Keratinocyte (primary cell): ENCODE results near the gene PTK6.

Experiments
- EZH2 ChIP-seq: IDR thresholded peaks from one replicate; pipeline ENCODE4 v1.6.1; 2012; ENCODE audit warnings: inconsistent platforms, mild to moderate bottlenecking, low read length, moderate library complexity
- TF ChIP-seq, protein P1 (sequence below), 3 experiments: IDR thresholded peaks in 1 of 3; conservative IDR thresholded peaks in 1 of 3; optimal IDR thresholded peaks in 1 of 3; 2 replicates in 2 of 3; 3 replicates in 1 of 3; pipeline versions ENCODE3 to v1.5.1; 2011; ENCODE audit warnings: low read length in 3 of 3, mild to moderate bottlenecking in 3 of 3, moderate library complexity in 2 of 3, control low read depth in 1 of 3, inconsistent platforms in 1 of 3; ENCODE audit not compliant: insufficient read depth in 2 of 3; ENCODE audit errors: extremely low read depth in 1 of 3

DNA sequence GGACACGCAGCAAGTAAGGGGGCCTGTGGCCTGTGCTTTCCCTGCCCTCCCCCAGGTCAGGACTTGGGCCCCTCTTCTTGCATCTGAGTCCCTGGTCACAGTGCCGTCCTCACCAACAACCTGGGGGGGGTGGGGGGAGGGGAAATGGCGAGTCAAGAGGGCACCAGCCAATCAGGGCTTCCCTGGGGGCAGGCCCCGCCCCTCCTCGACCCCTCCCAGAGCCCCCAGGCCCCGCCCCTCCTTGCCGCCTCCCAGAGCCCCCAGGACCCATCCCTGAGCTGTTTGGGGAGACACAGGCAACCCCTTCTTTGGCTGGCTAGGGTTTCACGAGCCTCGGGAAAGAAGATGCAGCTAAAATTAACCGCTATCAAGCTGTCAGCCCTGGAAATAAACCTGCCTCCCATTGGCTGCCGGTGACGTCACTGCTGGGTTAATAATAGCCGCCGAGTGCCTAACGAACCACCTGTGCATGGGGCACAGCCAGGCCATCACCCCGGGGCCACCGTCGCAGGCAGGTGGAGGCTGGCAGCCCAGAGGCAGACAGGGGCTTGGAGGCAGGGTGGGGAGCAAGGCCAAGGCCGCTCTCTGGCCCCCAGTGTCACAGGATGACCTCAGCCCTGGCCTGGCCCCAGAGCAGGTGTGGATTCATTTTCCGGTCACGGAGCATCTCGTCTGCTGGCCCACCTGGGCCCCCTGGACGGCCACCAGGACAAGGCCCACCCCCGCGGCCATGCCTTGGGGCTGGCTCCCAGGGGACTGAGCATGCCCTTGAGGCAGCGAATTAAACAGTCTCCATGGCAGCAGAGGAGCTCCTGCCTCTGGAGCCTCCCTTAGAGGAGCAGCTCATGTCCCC lies 35.1 kb downstream of the PTK6 start:
- TF ChIP-seq, protein P1, sequence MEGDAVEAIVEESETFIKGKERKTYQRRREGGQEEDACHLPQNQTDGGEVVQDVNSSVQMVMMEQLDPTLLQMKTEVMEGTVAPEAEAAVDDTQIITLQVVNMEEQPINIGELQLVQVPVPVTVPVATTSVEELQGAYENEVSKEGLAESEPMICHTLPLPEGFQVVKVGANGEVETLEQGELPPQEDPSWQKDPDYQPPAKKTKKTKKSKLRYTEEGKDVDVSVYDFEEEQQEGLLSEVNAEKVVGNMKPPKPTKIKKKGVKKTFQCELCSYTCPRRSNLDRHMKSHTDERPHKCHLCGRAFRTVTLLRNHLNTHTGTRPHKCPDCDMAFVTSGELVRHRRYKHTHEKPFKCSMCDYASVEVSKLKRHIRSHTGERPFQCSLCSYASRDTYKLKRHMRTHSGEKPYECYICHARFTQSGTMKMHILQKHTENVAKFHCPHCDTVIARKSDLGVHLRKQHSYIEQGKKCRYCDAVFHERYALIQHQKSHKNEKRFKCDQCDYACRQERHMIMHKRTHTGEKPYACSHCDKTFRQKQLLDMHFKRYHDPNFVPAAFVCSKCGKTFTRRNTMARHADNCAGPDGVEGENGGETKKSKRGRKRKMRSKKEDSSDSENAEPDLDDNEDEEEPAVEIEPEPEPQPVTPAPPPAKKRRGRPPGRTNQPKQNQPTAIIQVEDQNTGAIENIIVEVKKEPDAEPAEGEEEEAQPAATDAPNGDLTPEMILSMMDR (optimal IDR thresholded peaks at IDR 0.05 in 1 of 3, IDR thresholded peaks at IDR 0.05 in 1 of 3, conservative IDR thresholded peaks at IDR 0.05 in 1 of 3; ENCODE audit: extremely low read depth in 1 of 3, insufficient read depth in 2 of 3, low read length in 3 of 3) = no peak
- TF ChIP-seq EZH2 = no peak
